ENCODE measurements around the gene CCDC141.

CCDC141 gene

GRCh38 chr2:178863130-178863855, 186.6 kb downstream of the CCDC141 start:
- DNase-seq: no peak

GRCh38 chr2:178860551-178860950, 189.4 kb downstream of the CCDC141 start:
- no peak for DNase-seq

- DNase-seq: peak; percentile 44
Measured at GRCh38 chr2:178859730-178860129, 190.2 kb downstream of the CCDC141 start.

- no peak for DNase-seq
Measured at GRCh38 chr2:178858896-178859625, 190.9 kb downstream of the CCDC141 start.

GRCh38 chr2:178855151-178855550, 194.8 kb downstream of the CCDC141 start:
- DNase-seq: no peak

GRCh38 chr2:178848335-178848734, 201.6 kb downstream of the CCDC141 start:
- no peak for DNase-seq

GRCh38 chr2:178846458-178846802, 203.5 kb downstream of the CCDC141 start:
- DNase-seq: no peak

GRCh38 chr2:178845566-178846457, 204.1 kb downstream of the CCDC141 start:
- DNase-seq: peak; percentile 56

GRCh38 chr2:178844701-178845100, 205.2 kb downstream of the CCDC141 start:
- DNase-seq: no peak

GRCh38 chr2:178844269-178844668, 205.7 kb downstream of the CCDC141 start:
- DNase-seq: peak; percentile 4

GRCh38 chr2:178843697-178844096, 206.2 kb downstream of the CCDC141 start:
- peak; percentile 60 for DNase-seq

- DNase-seq: peak; percentile 9
Measured at GRCh38 chr2:178836807-178837206, 213.1 kb downstream of the CCDC141 start.

- no peak for DNase-seq
Measured at GRCh38 chr2:178834086-178834485, 215.9 kb downstream of the CCDC141 start.

GRCh38 chr2:178833382-178833781, 216.6 kb downstream of the CCDC141 start:
- no peak for DNase-seq

GRCh38 chr2:178830451-178830850, 219.5 kb downstream of the CCDC141 start:
- DNase-seq: no peak

GRCh38 chr2:178829981-178830380, 220.0 kb downstream of the CCDC141 start:
- DNase-seq: no peak

GRCh38 chr2:178829299-178829960, 220.5 kb downstream of the CCDC141 start:
- no peak for DNase-seq

- DNase-seq: no peak
Measured at GRCh38 chr2:178828486-178828881, 221.5 kb downstream of the CCDC141 start.

- no peak for DNase-seq
Measured at GRCh38 chr2:178827739-178828485, 222.0 kb downstream of the CCDC141 start.

GRCh38 chr2:178827111-178827510, 222.8 kb downstream of the CCDC141 start:
- no peak for DNase-seq

- no peak for DNase-seq
Measured at GRCh38 chr2:178825183-178825582, 224.8 kb downstream of the CCDC141 start.

GRCh38 chr2:178824181-178824580, 225.8 kb downstream of the CCDC141 start:
- DNase-seq: no peak
